Measurements from ENCODE around the gene DCAF6. TPM values are rescaled to one million over a fixed set of nuclear protein-coding genes. Genes with fewer than 3 reads are reported as not detected.

The DCAF6 gene
- total and polyA plus RNA-seq, 8 donors, result 39.7 to 62.7 (median 55.0) TPM

DNA sequence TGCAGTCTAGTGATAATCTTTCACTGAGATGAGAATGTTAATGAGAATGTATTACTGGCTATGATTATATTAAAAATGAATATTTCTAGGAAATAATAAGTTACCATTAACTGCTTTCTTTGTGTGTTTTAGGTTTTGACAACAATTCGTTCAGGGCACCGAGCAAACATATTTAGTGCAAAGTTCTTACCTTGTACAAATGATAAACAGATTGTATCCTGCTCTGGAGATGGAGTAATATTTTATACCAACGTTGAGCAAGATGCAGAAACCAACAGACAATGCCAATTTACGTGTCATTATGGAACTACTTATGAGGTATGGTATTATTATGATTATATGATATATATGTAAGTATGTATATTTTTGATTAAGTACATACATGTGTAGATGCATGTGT is 38.2 kb downstream of the DCAF6 start:
- no peak for ATAC-seq
- H3K36me3 ChIP-seq, result peaks cover 0 to 28% of the 10 kb centered on the region in 2 donors
- TF ChIP-seq, protein P1, sequence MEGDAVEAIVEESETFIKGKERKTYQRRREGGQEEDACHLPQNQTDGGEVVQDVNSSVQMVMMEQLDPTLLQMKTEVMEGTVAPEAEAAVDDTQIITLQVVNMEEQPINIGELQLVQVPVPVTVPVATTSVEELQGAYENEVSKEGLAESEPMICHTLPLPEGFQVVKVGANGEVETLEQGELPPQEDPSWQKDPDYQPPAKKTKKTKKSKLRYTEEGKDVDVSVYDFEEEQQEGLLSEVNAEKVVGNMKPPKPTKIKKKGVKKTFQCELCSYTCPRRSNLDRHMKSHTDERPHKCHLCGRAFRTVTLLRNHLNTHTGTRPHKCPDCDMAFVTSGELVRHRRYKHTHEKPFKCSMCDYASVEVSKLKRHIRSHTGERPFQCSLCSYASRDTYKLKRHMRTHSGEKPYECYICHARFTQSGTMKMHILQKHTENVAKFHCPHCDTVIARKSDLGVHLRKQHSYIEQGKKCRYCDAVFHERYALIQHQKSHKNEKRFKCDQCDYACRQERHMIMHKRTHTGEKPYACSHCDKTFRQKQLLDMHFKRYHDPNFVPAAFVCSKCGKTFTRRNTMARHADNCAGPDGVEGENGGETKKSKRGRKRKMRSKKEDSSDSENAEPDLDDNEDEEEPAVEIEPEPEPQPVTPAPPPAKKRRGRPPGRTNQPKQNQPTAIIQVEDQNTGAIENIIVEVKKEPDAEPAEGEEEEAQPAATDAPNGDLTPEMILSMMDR (IDR thresholded peaks at IDR 0.05), result no peak
- no peak overlapping the region for H3K27ac ChIP-seq
- no peak for DNase-seq
- H3K4me3 ChIP-seq, result no peak overlapping the region
- intact Hi-C loops (cut with DNase I), result no loop called here
- H3K9me3 ChIP-seq, result no peaks in the 10 kb centered on the region
- no peaks in the 10 kb centered on the region for H3K27me3 ChIP-seq
- no peaks in the 10 kb centered on the region for H3K4me1 ChIP-seq

GRCh38 chr1:167977245-167977644 is 40.8 kb downstream of the DCAF6 start:
- intact Hi-C loops (cut with DNase I), result no loop called here
- Histone ChIP-seq H3K4me3 (no peak overlapping the region), H3K36me3 (peaks cover 0 to 31% of the 10 kb centered on the region in 2 donors), H3K27me3 (no peaks in the 10 kb centered on the region), H3K27ac (no peak overlapping the region), H3K9me3 (no peaks in the 10 kb centered on the region), H3K4me1 (no peaks in the 10 kb centered on the region)
- no peak for ATAC-seq
- no peak for DNase-seq
- TF ChIP-seq, protein P1 (IDR thresholded peaks at IDR 0.05), result no peak

DNA sequence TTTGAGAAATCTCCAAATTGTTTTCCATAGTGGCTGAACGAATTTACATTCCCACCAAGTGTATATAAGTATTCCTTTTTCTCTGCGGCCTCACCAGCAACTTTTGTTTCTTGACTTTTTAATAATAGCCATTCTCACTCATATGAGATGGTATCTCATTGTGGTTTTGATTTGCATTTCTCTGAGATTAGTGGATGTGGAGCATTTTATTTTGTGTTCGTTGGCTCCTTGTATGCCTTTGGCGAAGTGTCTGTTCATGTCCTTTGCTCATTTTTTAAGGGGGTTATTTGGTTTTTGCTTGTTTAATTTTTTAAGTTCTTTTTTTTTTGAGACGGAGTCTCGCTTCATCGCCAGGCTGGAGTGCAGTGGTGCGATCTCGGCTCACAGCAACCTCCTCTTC is 45.5 kb downstream of the DCAF6 start:
- Histone ChIP-seq H3K4me3 (no peak overlapping the region), H3K27me3 (no peaks in the 10 kb centered on the region), H3K9me3 (no peaks in the 10 kb centered on the region), H3K27ac (no peak overlapping the region), H3K36me3 (peaks cover 0 to 10% of the 10 kb centered on the region in 2 donors), H3K4me1 (peaks cover 0 to 6% of the 10 kb centered on the region in 2 donors)
- intact Hi-C loops (cut with DNase I), result no loop called here
- DNase-seq (no peak), ATAC-seq (no peak)
- TF ChIP-seq, protein P1 (IDR thresholded peaks at IDR 0.05), result no peak

DNA sequence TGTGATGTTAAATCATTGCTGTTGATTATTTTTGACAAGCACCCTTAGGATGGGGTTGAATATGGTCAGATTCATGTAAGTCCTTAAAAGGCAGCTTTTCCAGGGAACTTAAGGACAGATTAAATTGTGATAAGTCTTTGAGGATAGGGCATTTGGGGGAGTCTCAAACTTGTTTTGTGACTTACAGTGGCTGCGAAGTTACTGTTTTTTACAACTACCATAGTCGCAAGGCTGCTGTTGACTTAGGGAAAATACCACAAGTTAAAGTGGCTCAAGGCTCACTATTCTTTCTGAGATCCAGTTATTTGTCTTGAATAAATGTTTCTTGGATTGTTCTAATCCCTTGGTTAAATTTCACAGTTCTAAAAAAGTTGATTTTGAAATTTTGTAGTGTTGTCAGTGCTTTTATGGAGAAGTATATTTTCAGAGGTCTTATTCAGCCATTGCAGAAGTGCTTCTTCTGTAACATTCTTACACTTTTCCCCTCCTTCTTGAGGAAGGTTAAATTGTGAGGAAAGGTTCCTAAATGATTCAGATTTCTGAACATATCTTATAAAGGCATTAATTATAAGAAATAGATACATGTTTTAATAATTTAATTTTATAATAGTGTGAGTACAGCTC is 47.4 kb downstream of the DCAF6 start:
- intact Hi-C loops (cut with DNase I), result no loop called here
- Histone ChIP-seq H3K36me3 (peaks cover 0 to 10% of the 10 kb centered on the region in 2 donors), H3K4me1 (peaks cover 0 to 6% of the 10 kb centered on the region in 2 donors), H3K9me3 (no peaks in the 10 kb centered on the region), H3K27me3 (no peaks in the 10 kb centered on the region), H3K27ac (no peak overlapping the region), H3K4me3 (no peak overlapping the region)
- TF ChIP-seq, protein P1 (IDR thresholded peaks at IDR 0.05), result no peak
- DNase-seq (peak in 1 of 4 donors; percentile 15), ATAC-seq (peak; percentile 55)

DNA sequence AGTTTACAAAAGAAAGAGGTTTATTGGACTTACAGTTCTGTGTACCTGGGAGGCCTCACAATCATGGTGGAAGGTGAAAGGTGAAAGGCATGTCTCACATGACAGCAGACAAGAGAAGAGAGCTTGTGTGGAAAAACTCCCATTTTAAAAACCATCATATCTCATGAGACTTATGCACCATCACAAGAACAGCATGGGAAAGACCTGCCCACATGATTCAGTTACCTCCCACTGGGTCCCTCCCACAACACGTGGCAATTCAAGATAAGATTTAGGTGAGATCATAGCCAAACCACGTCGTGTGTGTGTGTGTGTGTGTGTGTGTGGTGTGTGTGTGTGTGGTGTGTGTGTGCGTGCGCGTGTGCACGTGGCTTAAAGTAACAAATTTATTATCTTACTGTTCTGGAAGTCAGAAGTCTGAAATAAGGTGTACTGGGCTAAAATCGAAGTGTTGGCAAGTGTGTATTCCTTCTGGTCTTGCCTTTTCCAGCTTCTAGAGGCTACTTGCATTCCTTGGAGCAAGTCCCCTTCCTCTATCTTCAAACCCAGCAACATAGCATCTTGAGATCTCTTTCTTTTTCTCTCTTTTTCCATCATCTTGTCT is 48.5 kb downstream of the DCAF6 start:
- H3K4me1 ChIP-seq, result peaks cover 0 to 6% of the 10 kb centered on the region in 2 donors
- DNase-seq (no peak), ATAC-seq (no peak)
- TF ChIP-seq, protein P1 (IDR thresholded peaks at IDR 0.05), result no peak
- H3K27ac ChIP-seq, result no peak overlapping the region
- H3K36me3 ChIP-seq, result peaks cover 0 to 5% of the 10 kb centered on the region in 2 donors
- no peaks in the 10 kb centered on the region for H3K27me3 ChIP-seq
- no peak overlapping the region for H3K4me3 ChIP-seq
- intact Hi-C loops (cut with DNase I), result no loop called here
- no peaks in the 10 kb centered on the region for H3K9me3 ChIP-seq
